Measurements from ENCODE around the gene SMOC1. TPM values are rescaled to one million over a fixed set of nuclear protein-coding genes. Genes with fewer than 3 reads are reported as not detected.
A peak's percentile ranks its signal among the peaks of the same experiment; 100 is the strongest.

SMOC1 gene
- total RNA-seq, 1 donor from 2014 or later: 89.3 TPM

GRCh38 chr14:70069186-70069585 is 190.0 kb downstream of the SMOC1 start:
- Histone ChIP-seq H3K4me3 (no peak overlapping the region), H3F3A (ENCODE audit: low read depth) (no peaks in the 10 kb centered on the region), H3K27ac (no peak overlapping the region), H3K9me3 (ENCODE audit: low read depth) (no peaks in the 10 kb centered on the region), H3K9ac (no peak overlapping the region), H3K4me2 (no peak overlapping the region), H3K79me2 (ENCODE audit: low read depth) (no peaks in the 10 kb centered on the region), H3K4me1 (peaks cover 8% of the 10 kb centered on the region), H2AFZ (replicated peaks) (no peak overlapping the region), H3K36me3 (no peaks in the 10 kb centered on the region), H4K20me1 (ENCODE audit: low read depth) (no peaks in the 10 kb centered on the region), H3K27me3 (no peaks in the 10 kb centered on the region)
- no peak for DNase-seq (ENCODE audit: low spot score)
- H3K9me3 Mint-ChIP-seq: no peaks in the 10 kb centered on the region
- H3K4me3 Mint-ChIP-seq: no peak overlapping the region
- H3K27ac Mint-ChIP-seq: no peak overlapping the region
- no peak for TF ChIP-seq CTCF (IDR thresholded peaks at IDR 0.05)
- TF ChIP-seq EZH2phosphoT487 (IDR thresholded peaks at IDR 0.05): no peak
- TF ChIP-seq EZH2 (IDR thresholded peaks at IDR 0.05): no peak
- H3K27me3 Mint-ChIP-seq (ENCODE audit: insufficient read depth, low read depth): peaks cover 9% of the 10 kb centered on the region
- no peaks in the 10 kb centered on the region for H3K4me1 Mint-ChIP-seq
- H3K36me3 Mint-ChIP-seq: no peaks in the 10 kb centered on the region

GRCh38 chr14:70073924-70074566 is 194.8 kb downstream of the SMOC1 start:
- peak; percentile 90 for DNase-seq (ENCODE audit: low spot score)
- H3K36me3 Mint-ChIP-seq: no peaks in the 10 kb centered on the region

GRCh38 chr14:70077005-70077404 is 197.8 kb downstream of the SMOC1 start:
- Histone ChIP-seq H3K27me3 (no peaks in the 10 kb centered on the region), H3K4me2 (no peak overlapping the region), H4K20me1 (ENCODE audit: low read depth) (no peaks in the 10 kb centered on the region), H3K9me3 (ENCODE audit: low read depth) (no peaks in the 10 kb centered on the region), H3K27ac (no peak overlapping the region), H3K79me2 (ENCODE audit: low read depth) (no peaks in the 10 kb centered on the region), H3K4me3 (no peak overlapping the region), H3K9ac (no peak overlapping the region), H2AFZ (replicated peaks) (peak overlapping the region; percentile 43), H3K36me3 (no peaks in the 10 kb centered on the region), H3K4me1 (peaks cover 4% of the 10 kb centered on the region), H3F3A (ENCODE audit: low read depth) (no peaks in the 10 kb centered on the region)
- Mint-ChIP-seq H3K27me3 (ENCODE audit: insufficient read depth, low read depth) (peaks cover 6% of the 10 kb centered on the region), H3K4me1 (no peaks in the 10 kb centered on the region), H3K9me3 (no peaks in the 10 kb centered on the region), H3K4me3 (no peak overlapping the region), H3K27ac (no peak overlapping the region), H3K36me3 (no peaks in the 10 kb centered on the region)
- no peak for TF ChIP-seq EZH2phosphoT487 (IDR thresholded peaks at IDR 0.05)
- no peak for TF ChIP-seq CTCF (IDR thresholded peaks at IDR 0.05)
- no peak for TF ChIP-seq EZH2 (IDR thresholded peaks at IDR 0.05)
- DNase-seq (ENCODE audit: low spot score): no peak

More at GRCh38 chr14:70073924-70074566, 194.8 kb downstream of the SMOC1 start:
- Mint-ChIP-seq H3K4me3 (no peak overlapping the region), H3K27ac (no peak overlapping the region), H3K27me3 (ENCODE audit: insufficient read depth, low read depth) (peaks cover 8% of the 10 kb centered on the region), H3K9me3 (no peaks in the 10 kb centered on the region), H3K4me1 (no peaks in the 10 kb centered on the region)
- no peaks in the 10 kb centered on the region for H3K36me3 ChIP-seq
- H3K27me3 ChIP-seq: no peaks in the 10 kb centered on the region
- H3K4me2 ChIP-seq: no peak overlapping the region
- no peak overlapping the region for H3K4me3 ChIP-seq
- no peak overlapping the region for H3K27ac ChIP-seq
- no peaks in the 10 kb centered on the region for H3K79me2 ChIP-seq (ENCODE audit: low read depth)
- TF ChIP-seq CTCF (IDR thresholded peaks at IDR 0.05) (peak; percentile 100), EZH2phosphoT487 (IDR thresholded peaks at IDR 0.05) (no peak), EZH2 (IDR thresholded peaks at IDR 0.05) (no peak)
- H3K9me3 ChIP-seq (ENCODE audit: low read depth): no peaks in the 10 kb centered on the region
- no peaks in the 10 kb centered on the region for H4K20me1 ChIP-seq (ENCODE audit: low read depth)
- peaks cover 10% of the 10 kb centered on the region for H3K4me1 ChIP-seq
- peak overlapping the region; percentile 4 for H2AFZ ChIP-seq (replicated peaks)
- no peaks in the 10 kb centered on the region for H3F3A ChIP-seq (ENCODE audit: low read depth)
- H3K9ac ChIP-seq: no peak overlapping the region
